NK-92 treated with Interleukin-12 subunit alpha and Interleukin-12 subunit beta, amount 100 ng/mL, for 24 hours (cell line): ENCODE results near the gene PLXNA2.

ENCODE experiments used
- DNase-seq: peaks from one replicate; lab custom pipeline; 2025; lab: John Stamatoyannopoulos, UW

PLXNA2 gene, protein sequence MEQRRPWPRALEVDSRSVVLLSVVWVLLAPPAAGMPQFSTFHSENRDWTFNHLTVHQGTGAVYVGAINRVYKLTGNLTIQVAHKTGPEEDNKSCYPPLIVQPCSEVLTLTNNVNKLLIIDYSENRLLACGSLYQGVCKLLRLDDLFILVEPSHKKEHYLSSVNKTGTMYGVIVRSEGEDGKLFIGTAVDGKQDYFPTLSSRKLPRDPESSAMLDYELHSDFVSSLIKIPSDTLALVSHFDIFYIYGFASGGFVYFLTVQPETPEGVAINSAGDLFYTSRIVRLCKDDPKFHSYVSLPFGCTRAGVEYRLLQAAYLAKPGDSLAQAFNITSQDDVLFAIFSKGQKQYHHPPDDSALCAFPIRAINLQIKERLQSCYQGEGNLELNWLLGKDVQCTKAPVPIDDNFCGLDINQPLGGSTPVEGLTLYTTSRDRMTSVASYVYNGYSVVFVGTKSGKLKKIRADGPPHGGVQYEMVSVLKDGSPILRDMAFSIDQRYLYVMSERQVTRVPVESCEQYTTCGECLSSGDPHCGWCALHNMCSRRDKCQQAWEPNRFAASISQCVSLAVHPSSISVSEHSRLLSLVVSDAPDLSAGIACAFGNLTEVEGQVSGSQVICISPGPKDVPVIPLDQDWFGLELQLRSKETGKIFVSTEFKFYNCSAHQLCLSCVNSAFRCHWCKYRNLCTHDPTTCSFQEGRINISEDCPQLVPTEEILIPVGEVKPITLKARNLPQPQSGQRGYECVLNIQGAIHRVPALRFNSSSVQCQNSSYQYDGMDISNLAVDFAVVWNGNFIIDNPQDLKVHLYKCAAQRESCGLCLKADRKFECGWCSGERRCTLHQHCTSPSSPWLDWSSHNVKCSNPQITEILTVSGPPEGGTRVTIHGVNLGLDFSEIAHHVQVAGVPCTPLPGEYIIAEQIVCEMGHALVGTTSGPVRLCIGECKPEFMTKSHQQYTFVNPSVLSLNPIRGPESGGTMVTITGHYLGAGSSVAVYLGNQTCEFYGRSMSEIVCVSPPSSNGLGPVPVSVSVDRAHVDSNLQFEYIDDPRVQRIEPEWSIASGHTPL (N-terminal part only)

DNA sequence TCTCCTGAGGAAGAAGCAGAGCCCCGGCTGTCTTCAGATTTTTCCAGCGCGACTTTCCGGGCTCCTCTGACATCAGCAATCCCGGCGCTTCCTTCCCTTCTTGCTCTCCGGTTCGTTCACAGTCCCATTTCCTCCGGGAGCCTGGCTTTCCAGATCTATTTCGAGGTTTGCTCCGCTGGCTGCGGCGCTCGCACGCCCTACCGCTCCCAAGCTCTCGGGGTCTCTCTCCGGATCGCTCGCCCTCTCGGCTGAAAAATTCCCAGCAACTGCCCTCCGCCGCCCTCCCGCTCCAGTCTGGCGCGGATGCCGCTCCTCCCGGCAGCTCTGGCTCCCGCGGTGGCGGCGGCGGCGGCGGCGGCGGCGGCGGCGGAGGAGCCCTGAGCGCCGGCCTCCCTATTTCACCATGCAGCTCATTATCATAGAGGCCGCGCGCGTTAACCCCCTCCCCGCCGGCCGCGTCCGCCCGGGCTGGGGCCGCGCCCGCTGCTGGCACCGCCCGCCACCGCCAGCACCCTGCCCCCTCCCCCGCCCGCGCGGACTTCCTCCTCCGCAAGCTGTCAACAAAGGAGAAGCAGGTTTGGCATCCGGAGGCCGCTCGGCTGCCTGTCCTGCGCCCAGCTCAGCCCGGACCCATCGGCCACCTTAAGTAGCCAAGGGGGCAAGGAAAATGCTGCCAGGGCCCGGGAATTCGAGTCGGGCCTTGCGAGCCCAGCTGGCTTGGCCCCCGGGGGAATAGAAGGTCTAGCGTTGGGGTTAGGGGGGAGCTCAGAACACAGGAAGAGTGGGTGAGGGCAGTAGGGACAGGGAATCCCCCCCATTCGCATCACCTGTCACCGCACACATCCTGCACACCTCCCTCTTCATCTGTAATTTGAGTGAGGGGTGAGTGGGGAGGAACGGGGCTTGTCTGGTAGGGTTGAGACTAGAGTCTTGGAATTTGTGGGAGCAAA, at the start of gene PLXNA2:
PLXNA2 (minus strand) TSS at position 418 of the 950 bp plus-strand sequence. CDS start 26,462 bp downstream, outside the sequence.
- no peak for DNase-seq

DNA sequence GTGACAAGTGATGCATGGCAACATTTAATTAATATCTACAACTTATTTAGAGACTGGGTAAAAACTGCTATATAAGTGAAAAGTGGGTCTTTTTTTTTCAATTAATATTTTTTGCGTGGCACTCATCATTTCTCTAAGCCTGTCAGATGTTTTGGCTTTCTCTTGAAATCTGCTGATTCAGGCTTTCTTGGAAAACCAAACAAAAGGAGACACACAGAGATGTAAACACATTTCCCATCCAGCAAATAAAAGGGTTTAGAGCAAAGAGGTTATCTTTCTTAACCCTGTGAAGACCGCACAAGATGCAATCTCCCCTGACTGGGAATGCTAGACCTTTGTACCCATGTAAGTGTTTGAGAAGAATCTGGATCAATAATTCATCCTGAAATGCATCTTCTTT, 48.7 kb upstream of the PLXNA2 start:
- no peak for DNase-seq

DNA sequence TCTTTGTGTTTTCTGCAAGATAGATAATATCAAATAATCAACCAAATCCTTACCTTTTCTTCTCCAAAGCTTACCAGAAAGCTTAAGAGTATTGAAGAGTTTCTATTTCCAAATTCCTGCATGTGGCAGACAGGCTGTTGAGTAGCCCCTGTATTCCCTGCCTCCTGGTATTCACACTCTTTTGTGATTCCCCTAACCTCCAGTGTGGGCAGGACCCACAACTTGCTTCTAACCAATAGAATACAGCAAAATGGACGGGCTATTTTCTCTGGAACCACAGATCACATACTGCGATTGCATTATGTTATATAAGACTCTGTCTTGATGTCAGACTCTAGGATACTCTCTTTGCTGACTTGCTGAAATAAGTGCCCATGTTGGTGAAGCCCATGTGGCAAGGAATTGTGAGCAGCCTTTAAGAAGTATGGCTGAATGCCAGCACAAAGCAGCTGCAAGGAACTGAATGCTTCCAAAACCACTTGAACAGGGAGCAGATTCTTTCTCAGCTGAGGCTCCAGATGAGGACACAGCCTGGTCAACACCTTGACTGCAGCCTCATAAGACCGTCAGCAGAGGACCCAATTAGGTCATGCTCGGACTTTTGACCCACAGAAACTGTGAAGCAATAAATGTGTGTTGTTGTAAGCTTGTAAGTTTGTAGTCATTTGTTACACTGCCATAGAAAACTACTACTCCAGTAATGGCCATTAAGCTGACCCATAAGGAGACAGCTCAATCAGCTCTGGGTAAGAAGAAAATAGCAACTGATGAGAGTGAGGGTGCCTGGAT, 47.9 kb upstream of the PLXNA2 start:
- no peak for DNase-seq

DNA sequence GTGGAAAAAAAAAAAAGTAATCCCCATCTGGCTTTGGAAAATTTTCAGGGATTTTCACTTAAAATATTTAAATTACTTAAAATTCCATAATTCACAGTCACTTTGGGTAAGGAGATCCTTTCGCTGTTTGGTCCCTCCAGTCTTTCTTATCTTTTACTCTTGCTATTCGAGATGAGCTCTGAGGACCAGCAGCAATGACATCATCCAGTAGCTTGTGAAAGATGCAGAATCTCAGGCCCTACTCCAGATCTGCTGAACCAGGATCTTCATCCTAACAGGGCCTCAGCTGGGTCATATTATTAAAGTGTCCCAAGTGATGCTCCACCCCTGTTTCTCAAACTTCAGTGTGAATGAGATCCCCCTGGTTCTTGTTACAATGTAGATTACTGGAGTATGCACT, 46.9 kb upstream of the PLXNA2 start:
- DNase-seq = no peak

DNA sequence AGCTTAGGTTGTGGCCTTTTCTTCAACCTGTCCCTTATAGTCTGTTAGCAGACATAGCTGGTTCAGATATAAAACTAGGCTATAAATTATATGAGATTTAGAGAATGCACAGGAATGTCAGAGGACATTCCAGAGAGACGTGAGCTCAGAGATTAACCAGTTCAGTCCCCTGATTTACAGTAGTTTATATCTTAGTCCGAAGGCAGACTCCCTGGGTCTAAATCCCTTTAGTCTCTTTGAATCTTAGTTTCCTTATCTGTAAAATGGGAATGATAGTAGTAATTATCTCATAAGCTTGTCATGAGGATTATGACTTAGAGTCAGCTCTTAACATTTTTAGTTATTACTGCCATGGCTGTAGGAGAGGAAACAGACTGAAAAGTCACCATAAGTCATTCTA, 45.5 kb upstream of the PLXNA2 start:
- DNase-seq = no peak

DNA sequence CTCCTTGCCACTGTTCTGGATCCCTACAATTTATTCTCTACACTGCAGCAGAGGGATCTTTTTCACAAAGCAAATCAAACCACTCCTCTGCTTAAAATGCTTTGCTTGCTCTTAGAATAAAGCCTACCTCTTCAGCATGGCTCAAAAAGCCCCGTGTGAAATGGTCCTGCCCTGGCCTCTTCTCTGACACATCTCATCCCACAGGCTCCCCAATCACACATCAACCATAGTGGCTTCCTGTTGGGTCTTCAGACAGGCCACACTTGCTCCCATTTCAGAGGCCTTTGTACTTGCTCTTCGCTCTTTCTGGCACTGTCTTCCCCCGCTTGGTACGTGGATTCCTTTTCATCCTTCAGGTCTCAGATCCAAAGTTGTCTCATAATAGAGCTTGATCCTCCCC, 44.3 kb upstream of the PLXNA2 start:
- no peak for DNase-seq

DNA sequence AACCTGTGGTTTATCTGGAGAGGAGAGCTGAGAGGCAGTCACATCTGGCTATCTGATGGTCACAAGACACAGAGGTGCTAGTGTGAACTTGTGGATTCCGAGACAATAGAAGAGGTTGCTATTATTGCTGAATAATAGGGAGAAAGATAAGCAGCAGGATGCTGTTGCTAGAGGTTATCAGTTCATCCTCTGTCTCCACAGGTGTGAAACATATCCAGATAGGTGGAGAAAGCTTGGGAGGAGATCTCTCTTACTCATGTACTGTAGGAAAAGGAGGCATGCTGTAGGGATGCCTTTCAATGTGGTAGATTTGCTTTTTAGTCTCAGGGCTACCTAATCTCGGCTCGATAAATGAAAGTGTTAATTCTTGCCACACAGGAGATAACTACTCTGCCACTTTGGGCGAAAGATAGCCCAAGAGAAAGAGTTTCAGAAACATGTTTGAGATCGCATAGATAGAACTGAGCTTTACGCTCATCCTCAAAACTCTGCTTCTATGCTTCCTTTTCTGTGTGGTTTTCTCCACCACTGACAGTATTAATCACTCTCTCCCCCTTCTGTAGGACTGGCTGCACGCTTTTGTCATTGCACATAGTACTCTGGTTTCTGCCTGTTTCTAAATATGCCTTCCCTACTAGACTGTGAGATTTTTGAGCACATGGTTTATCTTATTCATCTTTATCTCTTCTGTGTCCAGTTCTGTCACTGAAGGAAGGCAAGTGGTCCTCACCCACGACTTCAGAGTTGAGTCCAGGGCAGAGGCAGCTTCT, 36.7 kb upstream of the PLXNA2 start:
- DNase-seq = no peak

DNA sequence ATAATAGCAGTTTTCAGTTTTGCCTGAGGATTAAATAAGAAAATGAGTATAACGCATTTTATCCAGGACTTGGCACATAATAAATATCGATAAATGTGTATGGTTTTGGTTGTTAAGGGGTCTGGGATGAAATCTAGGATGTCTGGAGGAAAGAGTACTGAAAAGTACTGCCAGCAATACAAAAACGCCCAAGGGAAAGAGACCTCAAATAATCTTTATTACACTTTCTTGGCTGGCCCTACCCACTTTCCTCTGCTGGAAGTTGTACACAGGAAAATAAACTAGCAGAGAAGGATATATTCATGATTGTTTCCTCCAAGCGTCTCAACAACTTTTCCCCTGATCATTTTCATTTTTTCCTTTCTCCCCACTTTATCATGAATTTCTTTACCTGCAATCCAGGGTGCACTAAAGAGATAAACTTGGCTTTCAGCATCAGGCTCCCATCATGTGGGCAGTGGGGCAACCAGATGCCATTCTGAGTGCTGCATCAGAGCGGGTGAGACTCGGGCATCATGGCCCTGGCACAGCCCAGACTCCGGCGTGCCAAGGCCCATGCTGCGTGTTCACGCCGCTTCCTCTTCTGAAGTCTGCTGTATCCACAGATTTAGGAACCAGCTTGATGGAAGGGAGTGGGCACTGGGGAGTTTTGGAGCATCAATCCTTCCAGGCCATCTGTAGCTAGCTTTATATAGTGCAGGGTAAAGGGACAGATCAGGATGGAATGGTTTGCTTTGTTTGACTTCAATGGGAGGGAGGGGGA, 35.8 kb upstream of the PLXNA2 start:
- no peak for DNase-seq

DNA sequence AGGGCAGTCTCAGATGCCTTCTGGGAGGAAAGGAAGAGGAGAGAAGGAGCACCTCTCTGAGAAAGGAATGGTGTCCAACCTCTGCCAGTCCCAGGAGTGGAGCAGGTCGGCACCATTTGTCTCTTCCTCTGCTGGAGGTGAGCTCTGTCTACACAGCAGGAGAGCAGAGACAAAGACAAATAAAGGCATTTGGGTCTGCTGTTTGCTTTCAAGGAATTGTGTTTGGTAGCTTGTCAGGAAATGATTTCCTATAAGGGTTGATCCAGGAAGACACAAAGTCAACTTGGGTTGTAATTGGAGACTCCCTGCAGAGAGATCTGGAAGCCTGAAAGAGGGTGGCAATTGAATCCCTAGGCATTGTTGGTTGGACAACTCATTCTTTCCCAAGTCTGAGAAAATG, 34.5 kb upstream of the PLXNA2 start:
- DNase-seq = no peak

DNA sequence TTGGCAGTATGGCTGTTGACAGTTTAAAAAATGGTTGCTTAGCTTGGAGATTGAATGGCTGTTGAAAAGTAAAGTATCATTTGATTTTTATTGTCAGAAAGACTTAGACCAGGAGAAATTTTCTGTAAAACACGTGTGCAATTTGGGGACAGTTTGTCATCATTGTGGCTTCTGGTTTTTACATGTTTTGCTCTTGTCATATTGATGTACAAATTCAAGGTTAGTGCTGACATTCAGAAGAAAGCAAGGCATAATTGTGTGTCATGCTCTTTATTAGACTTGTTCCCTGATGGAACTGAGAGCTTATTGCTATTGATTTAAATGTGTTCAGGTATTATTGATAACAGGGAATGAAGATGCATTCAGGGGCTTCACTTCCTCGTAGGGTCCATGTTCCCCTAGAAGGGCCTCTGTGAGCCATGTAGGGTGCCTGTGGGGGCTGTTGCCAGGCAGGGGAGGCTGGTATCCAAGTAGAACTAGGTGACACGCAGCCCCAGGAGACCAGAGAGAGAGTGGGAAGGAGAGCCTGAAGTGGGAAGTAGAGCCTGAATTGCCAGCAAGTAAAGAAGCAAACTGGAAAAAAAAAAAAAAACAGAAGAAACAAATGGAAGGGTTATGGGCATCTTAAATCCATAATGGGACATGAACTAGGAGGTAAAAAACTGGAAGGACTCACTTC, 32.7 kb upstream of the PLXNA2 start:
- DNase-seq = no peak

DNA sequence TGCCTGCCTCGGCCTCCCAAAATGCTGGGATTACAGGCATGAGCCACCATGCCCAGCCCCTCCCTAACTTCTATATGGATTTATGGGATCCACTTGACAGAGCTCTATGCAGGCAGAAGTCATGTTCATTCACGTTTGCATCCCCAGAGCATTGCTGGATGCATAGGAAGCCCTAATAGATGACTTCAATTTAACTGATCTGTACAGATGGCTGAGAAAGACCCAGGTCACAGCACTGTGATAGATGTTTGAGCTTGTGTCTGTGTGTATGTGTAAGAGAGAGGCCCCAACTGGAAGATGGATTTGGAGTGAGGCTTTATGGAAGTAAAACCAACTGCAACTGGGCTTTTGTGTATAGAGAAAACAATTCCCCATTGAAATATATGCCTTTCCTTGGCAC, 30.9 kb upstream of the PLXNA2 start:
- no peak for DNase-seq

DNA sequence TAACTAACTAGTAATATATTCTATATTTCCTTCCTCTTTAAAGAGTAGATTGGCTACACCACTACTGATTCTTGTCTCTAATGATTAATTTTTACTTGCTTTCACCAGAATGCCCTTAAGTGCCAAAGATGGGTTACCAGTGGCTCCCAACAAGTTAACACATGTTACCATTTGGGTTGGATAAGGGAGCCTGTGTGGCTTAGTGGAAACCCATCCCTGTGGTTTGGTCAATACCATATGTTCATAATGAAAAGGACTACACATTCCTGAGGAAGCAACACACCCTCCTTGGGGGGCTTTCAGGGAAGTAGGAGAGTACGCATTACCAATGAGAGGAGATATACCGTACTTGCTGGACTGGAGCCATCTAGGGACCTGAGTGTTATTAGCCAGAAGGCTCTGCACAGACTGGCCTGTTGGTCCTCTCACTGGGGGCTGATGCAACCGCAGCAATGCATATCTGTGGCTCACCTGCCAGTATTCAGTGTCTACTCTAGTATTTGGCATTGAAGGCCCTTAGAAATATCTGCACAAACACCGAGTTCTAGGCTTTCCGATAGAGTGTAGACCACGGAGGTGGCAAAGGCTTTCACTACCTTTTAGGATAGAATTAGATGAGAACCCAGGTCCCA, 29.3 kb upstream of the PLXNA2 start:
- DNase-seq = no peak

DNA sequence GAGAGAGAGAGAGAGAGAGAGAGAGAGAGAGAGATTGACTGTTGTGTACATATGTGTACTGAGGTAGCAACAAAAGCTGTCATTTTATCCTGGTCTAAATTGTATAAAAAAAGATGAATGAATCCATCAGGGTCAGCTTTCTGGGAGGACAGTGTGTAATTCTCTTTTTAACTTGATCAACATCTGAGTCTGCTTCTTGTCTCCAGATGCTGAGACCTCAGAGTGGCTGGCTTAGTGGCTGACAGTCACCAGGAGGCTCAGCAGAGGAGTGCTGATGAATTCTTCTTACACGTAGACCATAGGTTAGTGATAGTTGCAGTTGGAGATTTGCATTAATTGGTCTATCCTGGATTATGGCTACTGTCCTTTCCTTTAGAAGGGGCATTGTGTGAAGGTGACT, 28.5 kb upstream of the PLXNA2 start:
- DNase-seq = no peak

DNA sequence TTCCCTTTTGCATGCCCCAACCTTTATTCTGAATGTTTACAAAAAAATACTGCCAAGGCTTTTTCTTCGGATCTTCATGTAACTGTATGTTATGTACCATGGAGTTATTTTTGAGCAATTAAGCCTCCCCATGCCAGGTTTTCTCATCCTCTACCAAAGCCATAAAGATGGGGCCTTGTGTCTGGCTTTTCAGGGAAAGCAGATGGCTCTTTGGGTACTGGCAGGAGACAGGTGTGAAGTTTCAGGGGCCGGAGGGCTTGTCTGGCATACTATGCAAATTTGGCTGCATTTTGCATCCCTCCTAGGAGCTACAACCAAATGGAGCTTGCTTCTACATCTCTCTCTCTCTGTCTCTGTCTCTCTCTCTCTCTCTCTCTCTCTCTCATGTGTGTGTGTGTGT, 28.1 kb upstream of the PLXNA2 start:
- no peak for DNase-seq

DNA sequence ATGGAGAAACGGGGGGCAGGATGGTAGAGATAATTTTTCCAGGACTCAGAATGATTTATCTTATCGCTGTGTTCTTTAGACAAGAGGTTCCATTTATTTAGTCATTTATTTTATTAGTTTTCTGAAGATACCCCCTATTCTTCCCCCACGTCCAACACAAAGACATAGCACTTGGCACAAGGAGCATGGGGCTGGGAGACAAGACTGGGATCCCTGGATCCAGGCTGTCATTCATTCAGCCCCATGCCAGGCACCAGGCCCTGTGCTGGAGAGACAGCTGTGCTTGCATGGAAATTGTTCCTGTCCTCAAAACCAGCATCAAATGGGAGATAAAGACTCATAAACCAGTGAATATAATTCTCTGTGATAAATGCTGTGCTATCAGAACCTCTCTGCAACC, 27.1 kb upstream of the PLXNA2 start:
- DNase-seq = no peak

DNA sequence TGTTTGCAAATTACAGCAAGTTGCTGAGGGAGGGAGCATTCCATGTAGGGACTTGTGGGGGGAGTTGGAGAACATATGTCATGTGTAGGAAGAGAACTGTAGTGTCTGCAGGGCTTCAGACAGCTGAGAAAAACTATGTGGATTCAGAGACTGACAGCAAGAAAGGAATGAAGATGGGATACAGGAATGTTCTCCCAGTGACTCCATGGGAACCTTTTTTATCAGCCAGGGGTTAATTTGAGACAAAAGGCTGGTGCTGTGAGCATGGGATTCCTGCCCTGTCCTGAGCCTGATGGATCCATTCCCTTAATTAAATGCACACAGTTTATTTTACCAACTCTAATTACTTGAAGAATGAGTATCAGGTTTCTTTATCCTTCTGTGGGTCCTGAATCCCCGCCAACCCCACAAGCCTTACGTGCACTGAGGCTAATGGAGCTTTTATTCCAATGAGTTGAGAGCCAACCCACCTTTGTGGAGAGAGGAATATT, 26.5 kb upstream of the PLXNA2 start:
- no peak for DNase-seq

DNA sequence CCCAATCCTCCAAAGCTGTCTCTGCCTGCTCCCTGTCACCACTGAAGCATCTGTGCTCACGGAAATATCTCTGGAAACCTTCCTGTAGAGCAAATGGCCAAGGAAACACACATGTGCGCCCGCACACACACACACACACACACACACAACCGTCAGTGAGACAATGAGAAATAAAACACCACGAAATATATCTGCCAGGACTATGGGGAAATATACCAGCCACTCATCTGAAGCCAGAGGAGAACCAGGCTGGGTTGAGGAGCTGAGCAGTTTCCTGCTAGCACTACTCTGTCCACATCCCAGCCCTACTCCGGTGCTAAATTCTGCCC, 25.1 kb upstream of the PLXNA2 start:
- DNase-seq = no peak
